Measurements from ENCODE around the gene NPAS2. TPM values are rescaled to one million over a fixed set of nuclear protein-coding genes. Genes with fewer than 3 reads are reported as not detected.

NPAS2 gene
- polyA plus RNA-seq, 1 donor (not counting 4 experiments of a cell fraction or from before 2014, with no cell fraction given): 17.7 TPM

DNA sequence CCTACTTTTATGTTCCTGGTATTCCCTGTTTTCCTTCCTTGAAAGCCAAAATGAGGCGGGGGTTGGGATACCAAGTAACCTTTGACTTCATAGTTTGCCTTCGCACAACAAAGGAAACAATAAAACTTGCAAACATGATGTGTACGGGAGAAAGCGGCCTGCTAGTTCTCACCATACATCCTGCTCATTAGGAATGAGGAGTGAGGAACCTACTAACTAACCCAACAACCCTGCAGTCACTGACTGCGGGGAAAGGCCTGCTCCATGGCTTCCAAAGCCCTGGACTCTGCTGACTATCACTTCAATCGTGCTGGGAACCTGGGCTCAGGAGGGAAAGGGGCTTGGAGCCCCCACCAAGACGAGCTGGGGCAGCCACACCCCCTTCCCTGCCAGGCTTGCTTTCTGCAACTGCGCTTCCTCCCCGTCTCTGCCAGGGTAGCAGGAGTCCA lies 206.3 kb downstream of the NPAS2 start:
- Histone ChIP-seq H4K20me1 (ENCODE audit: control insufficient read depth, extremely low read depth, insufficient read depth, low read length) (no peaks in the 10 kb centered on the region), H3K9me3 (ENCODE audit: control insufficient read depth, low read depth, low read length) (no peaks in the 10 kb centered on the region), H3K27me3 (ENCODE audit: control insufficient read depth, extremely low read depth, insufficient read depth, low read length) (no peaks in the 10 kb centered on the region), H3K4me2 (ENCODE audit: control insufficient read depth, extremely low read depth, insufficient read depth, low read depth, low read length) (no peak overlapping the region), H3K9ac (ENCODE audit: control insufficient read depth, extremely low read depth, insufficient read depth, low read length) (no peak overlapping the region), H3K4me3 (ENCODE audit: control insufficient read depth in 2 of 3, extremely low read depth in 1 of 3, insufficient read depth in 2 of 3, low read depth in 1 of 3, low read length in 3 of 3) (no peak overlapping the region), H3K79me2 (ENCODE audit: control insufficient read depth, insufficient read depth, low read length) (no peaks in the 10 kb centered on the region), H3K4me1 (ENCODE audit: control insufficient read depth, extremely low read depth, insufficient read depth, low read length) (no peaks in the 10 kb centered on the region), H3K36me3 (ENCODE audit: control insufficient read depth in 2 of 2, extremely low read depth in 1 of 2, insufficient read depth in 2 of 2, low read length in 2 of 2) (peaks cover 1 to 7% of the 10 kb centered on the region in 2 experiments), H2AFZ (ENCODE audit: control insufficient read depth, low read length) (no peak overlapping the region), H3K27ac (ENCODE audit: control insufficient read depth, insufficient read depth, low read length) (no peak overlapping the region), H3K9me1 (ENCODE audit: control insufficient read depth, extremely low read depth, insufficient read depth, low read length) (no peaks in the 10 kb centered on the region)
- DNase-seq (ENCODE audit: low read depth, low spot score) (no peak), FAIRE-seq (no peak)
- dilution Hi-C loops (cut with MboI; ENCODE audit: extremely low pct_ligation_motif_present, low sequenced_read_pairs): loop anchor here (25.0 kb wide), 1 partner anchor 186 kb away; no protein-coding TSS in a partner anchor
- TF ChIP-seq EZH2 (IDR thresholded peaks at IDR 0.05; ENCODE audit: low read length): no peak
- TF ChIP-seq, protein P1, sequence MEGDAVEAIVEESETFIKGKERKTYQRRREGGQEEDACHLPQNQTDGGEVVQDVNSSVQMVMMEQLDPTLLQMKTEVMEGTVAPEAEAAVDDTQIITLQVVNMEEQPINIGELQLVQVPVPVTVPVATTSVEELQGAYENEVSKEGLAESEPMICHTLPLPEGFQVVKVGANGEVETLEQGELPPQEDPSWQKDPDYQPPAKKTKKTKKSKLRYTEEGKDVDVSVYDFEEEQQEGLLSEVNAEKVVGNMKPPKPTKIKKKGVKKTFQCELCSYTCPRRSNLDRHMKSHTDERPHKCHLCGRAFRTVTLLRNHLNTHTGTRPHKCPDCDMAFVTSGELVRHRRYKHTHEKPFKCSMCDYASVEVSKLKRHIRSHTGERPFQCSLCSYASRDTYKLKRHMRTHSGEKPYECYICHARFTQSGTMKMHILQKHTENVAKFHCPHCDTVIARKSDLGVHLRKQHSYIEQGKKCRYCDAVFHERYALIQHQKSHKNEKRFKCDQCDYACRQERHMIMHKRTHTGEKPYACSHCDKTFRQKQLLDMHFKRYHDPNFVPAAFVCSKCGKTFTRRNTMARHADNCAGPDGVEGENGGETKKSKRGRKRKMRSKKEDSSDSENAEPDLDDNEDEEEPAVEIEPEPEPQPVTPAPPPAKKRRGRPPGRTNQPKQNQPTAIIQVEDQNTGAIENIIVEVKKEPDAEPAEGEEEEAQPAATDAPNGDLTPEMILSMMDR (optimal IDR thresholded peaks at IDR 0.05 in 1 of 3, IDR thresholded peaks at IDR 0.05 in 1 of 3, conservative IDR thresholded peaks at IDR 0.05 in 1 of 3; ENCODE audit: extremely low read depth in 1 of 3, insufficient read depth in 2 of 3, low read length in 3 of 3): no peak

DNA sequence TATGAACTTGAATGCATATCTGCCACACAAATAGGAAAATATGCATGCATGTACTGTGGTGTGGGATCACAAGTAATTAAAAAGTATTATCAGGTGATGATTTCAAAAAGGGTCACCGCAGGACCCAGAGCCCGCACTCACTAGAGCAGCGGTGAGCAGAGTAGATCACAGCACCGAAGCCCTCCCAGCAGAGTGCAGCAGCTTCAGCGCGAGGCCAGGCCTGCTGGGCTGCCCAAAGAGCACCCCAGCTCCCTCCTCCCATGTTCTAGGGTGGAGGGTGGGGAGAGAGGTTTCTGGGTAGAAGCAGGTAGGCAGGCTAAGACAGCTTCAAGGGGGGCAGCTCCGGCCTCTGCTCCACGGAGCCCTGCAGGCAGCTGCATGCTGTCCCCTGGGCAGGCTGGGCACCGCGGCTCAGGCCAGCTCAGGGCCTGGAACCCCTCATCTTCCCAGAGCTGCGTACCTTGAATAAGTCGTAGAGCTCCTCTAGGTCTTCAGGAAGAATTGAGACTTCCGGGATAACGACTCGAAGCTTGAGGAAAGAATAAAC lies 207.1 kb downstream of the NPAS2 start:
- no peaks in the 10 kb centered on the region for H4K20me1 ChIP-seq (ENCODE audit: control insufficient read depth, extremely low read depth, insufficient read depth, low read length)
- H3K4me2 ChIP-seq (ENCODE audit: control insufficient read depth, extremely low read depth, insufficient read depth, low read depth, low read length): no peak overlapping the region
- H3K9ac ChIP-seq (ENCODE audit: control insufficient read depth, extremely low read depth, insufficient read depth, low read length): no peak overlapping the region
- no peak for DNase-seq (ENCODE audit: low read depth, low spot score)
- H3K27ac ChIP-seq (ENCODE audit: control insufficient read depth, insufficient read depth, low read length): no peak overlapping the region
- H3K79me2 ChIP-seq (ENCODE audit: control insufficient read depth, insufficient read depth, low read length): no peaks in the 10 kb centered on the region
- no peaks in the 10 kb centered on the region for H3K9me3 ChIP-seq (ENCODE audit: control insufficient read depth, low read depth, low read length)
- H3K4me3 ChIP-seq (ENCODE audit: control insufficient read depth in 2 of 3, extremely low read depth in 1 of 3, insufficient read depth in 2 of 3, low read depth in 1 of 3, low read length in 3 of 3): no peak overlapping the region
- peaks cover 1 to 7% of the 10 kb centered on the region in 2 experiments for H3K36me3 ChIP-seq (ENCODE audit: control insufficient read depth in 2 of 2, extremely low read depth in 1 of 2, insufficient read depth in 2 of 2, low read length in 2 of 2)
- no peak overlapping the region for H2AFZ ChIP-seq (ENCODE audit: control insufficient read depth, low read length)
- no peaks in the 10 kb centered on the region for H3K27me3 ChIP-seq (ENCODE audit: control insufficient read depth, extremely low read depth, insufficient read depth, low read length)
- FAIRE-seq: no peak
- no peaks in the 10 kb centered on the region for H3K4me1 ChIP-seq (ENCODE audit: control insufficient read depth, extremely low read depth, insufficient read depth, low read length)
- no peak for TF ChIP-seq EZH2 (IDR thresholded peaks at IDR 0.05; ENCODE audit: low read length)
- TF ChIP-seq, protein P1 (optimal IDR thresholded peaks at IDR 0.05 in 1 of 3, IDR thresholded peaks at IDR 0.05 in 1 of 3, conservative IDR thresholded peaks at IDR 0.05 in 1 of 3; ENCODE audit: extremely low read depth in 1 of 3, insufficient read depth in 2 of 3, low read length in 3 of 3): no peak
- no peaks in the 10 kb centered on the region for H3K9me1 ChIP-seq (ENCODE audit: control insufficient read depth, extremely low read depth, insufficient read depth, low read length)
- dilution Hi-C loops (cut with MboI; ENCODE audit: extremely low pct_ligation_motif_present, low sequenced_read_pairs): loop anchor here (25.0 kb wide), 1 partner anchor 185 kb away; no protein-coding TSS in a partner anchor

All from keratinocyte (primary cell).